ENCODE data around the gene IL7R.
A peak's percentile ranks its signal among the peaks of the same experiment; 100 is the strongest.
"Not testable (repeated sequence)": the region's sequence is repeated elsewhere in the genome, so short reads cannot be mapped to it uniquely, and the experiment has no call there.

Gene IL7R

DNA sequence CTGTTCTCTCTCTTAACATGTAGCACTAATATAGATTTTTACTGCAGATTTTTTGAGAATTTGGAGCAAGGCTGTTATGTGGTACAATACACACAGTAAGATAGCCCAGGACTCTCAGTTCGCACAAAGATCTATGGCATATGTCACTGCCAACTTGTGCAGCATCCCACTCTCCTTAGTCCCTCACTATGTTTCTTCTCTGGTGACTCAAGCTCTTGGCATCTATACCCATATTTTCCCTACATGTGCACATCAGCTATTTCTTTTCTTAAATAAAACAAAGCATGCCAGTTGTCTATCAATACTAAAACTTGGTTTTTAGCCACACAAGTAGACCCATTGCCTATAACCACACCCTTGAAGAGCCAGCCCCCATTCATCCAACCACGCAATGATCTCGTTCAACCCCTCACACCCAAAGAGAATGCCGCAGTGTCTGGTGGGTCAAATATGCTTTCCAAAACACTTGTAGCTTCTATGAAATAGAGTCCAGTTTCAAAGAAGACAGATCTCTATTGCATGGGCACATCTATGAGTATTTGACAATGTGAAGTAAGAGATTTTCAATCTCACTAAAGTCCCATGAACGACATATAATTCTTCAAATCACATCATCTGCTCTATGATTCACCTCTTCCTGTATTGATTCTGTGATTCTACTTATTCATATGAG, 18.2 kb upstream of the IL7R start:
- DNase-seq (ENCODE audit: low spot score): no peak
- no peak for FAIRE-seq

DNA sequence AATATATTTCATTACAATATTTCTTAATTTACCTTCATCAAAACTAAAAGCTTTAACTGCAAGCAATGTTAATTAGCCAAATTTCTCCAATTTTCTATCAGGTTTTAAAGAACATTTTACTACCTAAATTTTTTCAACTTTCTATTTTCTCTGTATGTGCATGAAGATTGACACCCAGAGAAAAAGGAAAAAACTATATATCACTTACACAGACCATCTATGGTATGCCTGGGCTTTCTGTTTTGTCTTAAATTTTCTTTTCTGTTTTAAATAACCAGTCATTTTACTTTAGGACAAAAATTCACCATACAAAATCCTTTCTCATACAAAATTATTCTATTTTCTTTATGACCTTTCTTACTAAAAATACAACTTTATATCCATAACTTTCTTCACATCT, 13.8 kb upstream of the IL7R start:
- DNase-seq (ENCODE audit: low spot score) (no peak), FAIRE-seq (no peak)

DNA sequence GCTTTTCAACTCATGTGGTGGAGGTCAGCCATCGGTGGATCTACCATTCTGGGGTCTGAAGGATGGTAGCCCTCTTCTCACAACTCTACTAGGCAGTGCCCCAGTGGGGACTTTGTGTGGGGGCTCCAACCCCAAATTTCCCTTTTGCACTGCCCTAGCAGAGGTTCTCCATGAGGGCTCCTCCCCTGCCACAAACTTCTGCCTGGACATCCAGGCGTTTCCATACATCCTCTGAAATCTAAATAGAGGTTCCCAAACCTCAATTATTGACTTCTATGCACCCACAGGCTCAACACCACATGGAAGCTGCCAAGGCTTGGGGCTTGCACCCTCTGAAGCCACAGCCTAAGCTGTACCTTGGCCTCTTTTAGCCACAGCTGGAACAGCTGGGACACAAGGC, 11.2 kb upstream of the IL7R start:
- FAIRE-seq; DNase-seq (ENCODE audit: low spot score): not testable (repeated sequence)

DNA sequence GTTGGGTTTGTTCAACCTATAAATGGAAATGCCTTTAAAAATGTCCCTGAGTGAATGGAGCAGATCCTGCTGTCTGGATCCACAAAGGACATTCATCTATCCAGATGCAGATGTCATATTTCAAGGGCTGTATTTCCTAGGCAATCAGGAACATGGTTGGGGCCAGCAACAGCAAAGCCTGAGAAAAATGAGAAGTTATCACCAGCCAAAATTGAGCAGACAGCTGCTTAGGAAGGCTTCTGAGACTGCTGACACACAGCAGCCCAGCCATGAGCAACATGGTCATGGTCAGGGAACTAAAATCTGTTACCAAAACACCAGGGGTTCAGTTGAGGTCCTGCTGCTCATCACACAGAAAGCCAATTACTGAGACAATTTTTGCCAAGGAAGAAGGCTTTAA, 9.2 kb upstream of the IL7R start:
- DNase-seq (ENCODE audit: low spot score) (no peak), FAIRE-seq (no peak)

DNA sequence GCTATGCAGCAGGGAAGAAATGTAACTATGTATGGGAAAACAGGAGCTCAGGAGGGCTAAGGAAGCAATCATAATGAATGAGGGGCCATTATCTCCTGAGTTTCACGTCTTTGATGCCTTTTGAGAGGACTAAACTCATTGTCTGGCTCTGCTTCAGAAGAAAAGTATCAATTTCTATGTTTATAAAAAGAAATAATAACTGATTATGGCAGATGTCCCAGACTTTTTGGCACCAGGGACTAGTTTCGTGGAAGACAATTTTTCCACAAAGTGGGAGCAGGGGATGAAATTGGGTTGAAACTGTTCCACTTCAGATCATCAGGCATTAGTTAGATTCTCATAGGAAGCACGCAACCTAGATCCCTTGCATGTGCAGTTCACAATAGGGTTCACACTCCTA, 8.7 kb upstream of the IL7R start:
- no peak for FAIRE-seq

DNA sequence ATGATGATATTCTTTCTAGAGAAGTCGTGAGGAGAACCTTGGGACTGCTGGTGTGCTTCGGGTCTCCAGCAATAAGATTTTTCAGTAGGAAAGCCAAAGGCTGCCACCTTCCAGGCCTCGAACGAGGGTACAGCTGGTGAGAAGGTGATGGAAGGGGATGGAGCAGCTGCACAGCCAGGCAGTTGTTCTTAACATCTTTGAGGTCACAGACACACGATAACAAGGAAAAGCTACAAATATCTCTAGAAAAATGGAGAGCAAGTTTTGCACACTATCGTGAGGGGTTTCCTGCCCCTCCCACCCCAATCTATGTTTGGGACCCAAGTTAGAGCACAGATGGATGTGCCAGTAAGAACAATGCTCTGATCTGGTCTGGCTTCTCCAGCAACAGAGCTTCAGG, 6.8 kb upstream of the IL7R start:
- no peak for FAIRE-seq
- DNase-seq (ENCODE audit: low spot score): no peak

More for the DNA sequence above, 8.7 kb upstream of the IL7R start:
- DNase-seq (ENCODE audit: low spot score): no peak

DNA sequence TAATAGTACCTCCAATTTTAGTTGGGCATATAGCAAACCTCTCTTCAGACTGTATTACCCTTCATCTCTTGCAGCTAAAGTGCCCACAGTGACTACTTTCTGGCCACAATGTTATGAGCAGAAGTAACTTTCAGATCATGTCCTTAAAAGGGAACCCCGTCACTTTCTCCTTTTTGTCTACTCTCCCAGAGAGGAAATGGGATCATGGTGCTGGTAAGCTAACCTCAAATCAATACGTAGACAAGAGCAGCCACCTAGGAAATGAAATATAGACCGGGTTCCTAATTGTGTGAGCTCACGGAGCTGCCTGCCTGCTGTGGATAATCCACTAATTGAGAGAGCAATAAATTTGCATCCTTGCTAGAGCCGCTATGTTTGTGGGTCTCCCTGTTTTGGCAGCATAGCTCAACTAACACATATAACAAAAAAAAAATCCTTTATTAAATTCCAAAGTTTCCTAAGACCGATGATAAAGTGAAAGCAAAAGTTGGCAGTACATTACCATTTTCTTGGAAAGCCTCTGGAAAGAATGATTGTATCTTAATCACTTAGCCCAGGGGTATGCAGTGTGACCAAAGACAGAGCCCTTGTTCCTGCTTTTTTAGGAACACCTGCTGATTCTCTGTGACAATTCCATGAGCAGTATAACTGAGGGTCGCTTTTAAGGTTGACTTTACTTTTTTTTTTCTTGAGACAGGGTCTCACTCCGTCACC, 5.6 kb upstream of the IL7R start:
- DNase-seq (ENCODE audit: low spot score) (no peak), FAIRE-seq (no peak)

DNA sequence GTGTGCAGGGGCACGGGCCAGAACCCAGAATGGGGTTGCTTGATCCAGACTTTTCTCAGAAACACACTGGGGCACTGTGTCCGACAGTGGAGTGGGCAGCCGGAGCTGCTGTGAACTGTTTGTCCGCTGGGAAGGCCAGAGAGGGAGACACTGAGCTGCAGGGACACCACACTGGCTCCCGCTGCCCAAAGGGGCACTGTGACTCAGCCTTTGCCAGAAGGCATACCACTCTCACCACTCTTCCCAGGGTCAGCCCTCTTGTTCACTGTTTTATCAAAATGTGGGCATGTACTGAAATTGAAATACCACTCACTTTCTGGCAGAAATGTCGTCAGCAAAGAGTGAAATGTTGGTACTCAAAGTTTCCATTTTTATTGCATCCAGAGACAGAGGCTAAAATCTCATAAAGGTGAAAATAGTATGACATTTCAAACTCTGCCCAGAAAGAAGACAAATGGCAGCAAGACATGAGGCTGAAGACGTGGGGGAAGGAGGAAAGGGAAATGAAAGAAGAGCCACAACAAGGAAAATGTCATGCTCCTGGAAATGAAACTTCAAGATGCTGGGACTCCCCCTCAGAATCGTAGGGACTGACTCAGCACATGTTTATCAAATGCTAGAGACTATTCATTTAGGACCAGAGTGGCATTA, 4.5 kb upstream of the IL7R start:
- FAIRE-seq: peak; percentile 23
- peak; percentile 45 for DNase-seq (ENCODE audit: low spot score)

DNA sequence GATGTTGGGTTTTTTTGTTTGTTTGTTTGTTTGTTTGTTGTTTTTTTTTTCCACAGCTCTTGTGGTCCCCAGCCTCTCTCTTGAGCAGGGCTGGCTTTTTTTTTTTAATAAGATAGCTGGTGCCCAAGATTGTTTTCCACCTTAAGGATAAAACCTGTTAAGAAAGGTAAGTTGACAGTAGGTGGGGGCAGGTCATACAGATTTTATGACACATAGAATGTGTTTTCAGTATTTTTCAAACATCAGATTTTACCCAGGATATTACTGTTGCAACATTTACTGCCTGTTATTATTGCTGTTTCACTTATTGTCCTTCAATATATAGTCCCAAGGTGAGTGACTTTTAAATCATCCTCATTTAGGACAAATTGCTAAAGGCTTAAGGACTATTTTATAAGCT, 3.9 kb upstream of the IL7R start:
- no peak for DNase-seq (ENCODE audit: low spot score)
- no peak for FAIRE-seq

DNA sequence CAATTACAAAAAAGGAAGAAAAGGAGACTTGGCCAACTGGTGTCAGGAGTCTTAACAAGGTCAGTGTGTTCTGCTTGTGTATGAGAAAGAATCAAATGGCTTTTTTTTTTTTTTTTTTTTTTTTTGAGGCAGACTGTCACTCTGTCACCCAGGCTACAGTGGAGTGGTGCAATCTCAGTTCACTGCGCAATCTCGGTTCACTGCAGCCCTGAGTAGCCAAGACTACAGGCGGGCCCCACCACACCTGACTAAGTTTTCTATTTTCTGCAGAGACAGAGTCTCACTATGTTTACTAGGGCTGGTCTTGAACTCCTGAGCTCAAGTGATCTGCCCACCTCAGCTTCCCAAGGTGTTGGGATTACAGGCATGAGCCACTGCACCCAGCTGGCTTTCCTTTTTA, 3.1 kb upstream of the IL7R start:
- DNase-seq (ENCODE audit: low spot score) (no peak), FAIRE-seq (no peak)

DNA sequence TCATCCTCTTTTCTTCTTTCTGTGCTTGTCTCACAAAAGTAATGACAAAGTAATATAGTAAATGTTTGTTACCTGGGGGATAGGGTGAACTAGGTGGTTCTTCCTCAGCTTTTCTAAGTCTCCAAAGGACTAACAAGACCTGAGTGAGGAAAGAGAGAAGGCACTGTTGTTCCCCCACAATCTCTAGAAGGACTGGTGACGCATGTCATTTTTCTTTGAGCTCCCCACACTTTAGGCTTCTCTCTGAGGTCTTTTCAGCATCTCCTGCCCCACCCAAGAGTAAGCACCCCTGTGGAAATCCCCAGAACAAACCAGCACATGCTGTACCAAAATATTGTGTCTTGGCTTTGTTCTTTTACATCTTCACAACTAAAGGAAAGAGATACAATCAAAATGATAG, 2.4 kb upstream of the IL7R start:
- FAIRE-seq (no peak), DNase-seq (ENCODE audit: low spot score) (no peak)

DNA sequence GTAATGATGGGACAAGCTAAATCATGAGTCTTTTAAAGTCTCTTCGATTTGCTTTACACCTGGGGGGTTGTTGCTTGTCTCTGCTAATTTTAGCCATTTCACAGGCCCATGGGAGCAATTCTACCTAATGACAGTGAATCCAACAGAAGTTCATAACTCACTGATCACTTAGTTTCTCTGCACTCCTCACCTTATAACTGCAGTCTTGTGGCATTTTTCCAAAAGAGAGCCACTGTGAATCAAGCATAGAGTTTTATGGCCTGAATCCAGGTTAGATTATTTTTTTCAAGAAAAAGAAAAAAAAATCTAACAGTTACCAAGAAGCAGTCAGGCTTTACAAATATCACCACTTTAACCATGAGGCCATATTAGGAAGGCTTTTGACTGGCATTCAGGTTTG, 1.5 kb upstream of the IL7R start:
- FAIRE-seq (peak; percentile 90), DNase-seq (ENCODE audit: low spot score) (peak; percentile 37)

DNA sequence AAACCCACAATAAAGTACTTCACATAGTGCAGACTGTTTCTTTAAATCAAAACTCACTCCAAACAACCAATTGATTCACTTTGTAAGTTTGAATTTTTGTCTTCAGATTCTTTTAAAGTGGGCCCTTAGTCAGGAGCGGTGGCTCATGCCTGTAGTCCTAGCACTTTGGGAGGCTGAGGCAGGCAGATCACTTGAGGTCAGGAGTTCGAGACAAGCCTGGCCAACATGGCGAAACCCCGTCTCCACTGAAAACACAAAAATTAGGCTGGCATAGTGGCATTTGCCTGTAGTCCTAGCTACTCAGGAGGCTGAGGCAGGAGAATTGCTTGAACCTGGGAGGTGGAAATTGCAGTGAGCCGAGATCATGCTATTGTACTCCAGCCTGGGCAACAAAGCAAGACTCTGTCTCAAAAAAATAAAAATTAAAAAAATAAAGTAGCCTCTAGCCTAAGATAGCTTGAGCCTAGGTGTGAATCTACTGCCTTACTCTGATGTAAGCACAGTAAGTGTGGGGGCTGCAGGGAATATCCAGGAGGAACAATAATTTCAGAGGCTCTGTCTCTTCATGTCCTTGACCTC, 416 bp upstream of the IL7R start:
- not testable (repeated sequence) for FAIRE-seq; DNase-seq (ENCODE audit: low spot score)

DNA sequence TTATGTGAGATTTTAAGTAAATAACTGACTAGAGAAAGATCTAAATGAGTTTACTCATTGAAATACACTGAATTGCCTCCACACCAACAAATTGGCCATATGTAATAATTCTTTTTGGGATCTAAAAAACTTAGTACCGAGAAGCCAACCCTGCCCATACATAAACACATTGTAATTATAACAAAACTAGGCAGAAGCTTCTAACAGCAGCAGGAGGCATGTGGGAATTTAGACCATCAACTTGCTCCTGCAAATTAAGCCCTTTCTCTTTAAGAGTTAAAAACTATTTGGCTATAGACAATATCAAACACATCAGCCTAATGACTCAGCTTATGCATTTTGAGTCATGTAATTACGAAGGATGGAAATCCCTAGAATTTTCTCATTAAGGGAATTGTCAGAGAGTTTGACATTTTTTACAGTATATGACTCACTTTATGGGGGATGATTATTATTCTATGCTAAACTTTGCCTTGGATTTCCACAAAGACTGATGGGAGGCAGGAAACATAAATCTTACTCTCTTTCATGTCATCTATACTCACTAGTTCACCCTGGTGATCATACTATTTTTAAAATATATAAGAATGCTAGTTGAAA, 1.0 kb downstream of the IL7R start:
- DNase-seq (ENCODE audit: low spot score) (peak; percentile 93), FAIRE-seq (peak; percentile 99)

DNA sequence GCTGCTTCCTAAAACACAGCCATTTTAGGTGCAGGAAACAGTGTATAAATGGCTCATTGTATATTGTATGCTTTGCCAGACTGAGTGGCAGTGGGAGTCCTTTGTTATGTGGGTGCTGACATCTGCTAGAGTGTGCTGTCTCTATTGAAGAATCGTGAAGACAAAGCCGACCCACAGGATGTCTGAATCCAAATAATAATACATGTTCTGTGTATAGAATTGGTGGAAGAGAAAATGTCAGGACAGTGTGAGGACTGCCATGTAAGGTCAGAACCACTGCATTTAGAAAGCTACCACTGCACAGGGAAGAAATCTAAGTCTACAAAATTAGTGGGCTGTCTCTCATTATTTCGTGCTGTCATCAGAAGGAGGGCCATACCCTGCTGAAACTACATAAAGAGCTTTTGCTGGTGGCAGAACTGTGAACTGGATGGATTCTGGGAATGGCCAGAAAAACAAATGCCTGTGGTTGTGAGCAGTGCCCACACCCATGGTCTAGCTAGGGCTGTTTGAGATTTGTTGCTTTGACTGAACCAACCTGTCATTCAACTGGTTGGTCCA, 2.5 kb downstream of the IL7R start:
- FAIRE-seq: no peak

DNA sequence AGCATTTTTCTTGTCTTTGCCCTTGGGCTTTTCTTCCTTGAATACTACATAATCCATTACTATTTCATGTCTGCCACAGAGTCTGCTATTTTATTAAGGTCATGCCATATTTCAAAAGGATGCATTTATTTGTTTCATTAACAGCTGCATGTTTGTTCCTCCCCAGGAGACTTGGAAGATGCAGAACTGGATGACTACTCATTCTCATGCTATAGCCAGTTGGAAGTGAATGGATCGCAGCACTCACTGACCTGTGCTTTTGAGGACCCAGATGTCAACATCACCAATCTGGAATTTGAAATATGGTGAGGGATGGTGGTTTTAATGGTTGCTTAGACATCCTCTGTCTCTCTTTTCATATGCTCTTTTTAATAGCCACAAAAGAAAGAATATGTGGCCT, 4.0 kb downstream of the IL7R start:
- peak; percentile 50 for DNase-seq (ENCODE audit: low spot score)
- FAIRE-seq: peak; percentile 7

More for the DNA sequence above, 2.5 kb downstream of the IL7R start:
- no peak for DNase-seq (ENCODE audit: low spot score)

DNA sequence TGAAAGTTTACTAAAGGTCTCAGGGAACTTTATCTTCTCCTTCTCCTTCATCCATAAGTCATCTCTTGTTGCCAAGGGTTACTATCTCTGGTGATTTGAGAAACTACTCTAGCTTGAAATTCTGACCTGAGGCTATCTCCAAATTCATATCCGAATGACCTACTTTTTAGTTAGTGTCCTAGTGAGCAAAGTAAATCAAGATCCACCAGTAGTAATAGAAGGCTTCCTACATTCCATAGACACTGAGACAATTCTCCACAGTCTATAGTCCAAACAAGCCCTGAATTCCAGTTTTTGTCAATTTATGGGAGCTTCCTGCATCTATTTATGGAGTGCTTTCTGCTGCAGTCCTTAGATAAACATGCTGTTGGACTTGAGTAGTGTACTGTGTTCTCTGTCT, 5.0 kb downstream of the IL7R start:
- FAIRE-seq (peak; percentile 15), DNase-seq (ENCODE audit: low spot score) (peak; percentile 67)

DNA sequence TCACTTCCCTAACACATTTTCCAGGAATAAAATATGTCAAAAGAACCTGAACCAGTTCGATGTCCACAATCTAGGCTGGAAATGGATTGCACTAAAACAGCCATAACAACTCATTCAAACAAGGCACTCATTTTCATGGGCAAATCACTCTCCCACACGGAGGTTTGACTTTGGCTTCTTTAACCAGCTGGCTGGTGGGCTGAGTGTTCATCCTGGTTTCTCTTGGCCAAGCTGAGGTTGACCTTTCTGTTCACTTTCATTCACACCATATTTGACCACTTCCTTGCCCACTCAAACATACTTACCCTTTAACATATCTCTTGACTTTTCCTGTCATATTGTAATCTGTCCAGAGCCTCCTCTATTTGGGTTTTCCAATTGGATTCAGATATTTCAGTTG, 5.4 kb downstream of the IL7R start:
- DNase-seq (ENCODE audit: low spot score) (no peak), FAIRE-seq (no peak)

DNA sequence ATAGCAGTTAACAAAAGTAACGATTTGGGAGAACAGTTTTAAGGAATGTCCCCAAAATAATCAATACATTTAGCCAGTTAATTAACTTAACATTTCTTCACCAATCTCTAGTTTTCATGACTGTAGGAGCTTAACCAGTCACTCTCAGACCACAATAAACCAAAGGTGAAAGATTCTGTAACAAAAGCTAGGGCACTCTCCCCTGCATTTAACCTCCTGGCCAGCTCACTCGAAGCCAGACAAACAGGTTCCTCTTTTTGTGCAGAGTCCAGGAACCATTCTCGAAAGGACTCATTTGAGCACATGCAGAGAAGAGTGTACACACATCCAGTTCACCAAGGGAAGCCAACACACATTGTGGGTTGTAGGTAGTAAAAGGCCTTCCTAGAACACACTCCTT, 6.5 kb downstream of the IL7R start:
- FAIRE-seq: no peak
- DNase-seq (ENCODE audit: low spot score): no peak

DNA sequence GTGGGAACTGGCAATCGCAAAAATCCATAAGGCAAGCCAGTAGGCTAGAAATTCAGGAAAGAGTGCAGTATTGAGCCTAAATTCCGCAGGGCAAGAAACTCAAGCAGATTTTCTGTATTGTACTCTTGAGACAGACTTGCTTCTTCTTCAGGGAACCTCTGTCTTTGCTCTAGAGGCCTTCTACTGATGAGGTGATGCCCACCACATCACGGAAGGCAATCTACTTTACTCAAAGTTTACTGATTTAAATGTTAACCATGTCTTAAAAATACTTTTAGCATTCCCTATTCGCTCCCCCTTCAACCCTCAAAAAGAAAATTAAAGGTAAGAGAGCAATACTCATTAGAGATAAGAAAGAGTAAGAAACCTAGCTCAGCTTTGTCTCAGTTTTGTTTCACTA, 11.3 kb downstream of the IL7R start:
- FAIRE-seq (no peak), DNase-seq (ENCODE audit: low spot score) (no peak)

DNA sequence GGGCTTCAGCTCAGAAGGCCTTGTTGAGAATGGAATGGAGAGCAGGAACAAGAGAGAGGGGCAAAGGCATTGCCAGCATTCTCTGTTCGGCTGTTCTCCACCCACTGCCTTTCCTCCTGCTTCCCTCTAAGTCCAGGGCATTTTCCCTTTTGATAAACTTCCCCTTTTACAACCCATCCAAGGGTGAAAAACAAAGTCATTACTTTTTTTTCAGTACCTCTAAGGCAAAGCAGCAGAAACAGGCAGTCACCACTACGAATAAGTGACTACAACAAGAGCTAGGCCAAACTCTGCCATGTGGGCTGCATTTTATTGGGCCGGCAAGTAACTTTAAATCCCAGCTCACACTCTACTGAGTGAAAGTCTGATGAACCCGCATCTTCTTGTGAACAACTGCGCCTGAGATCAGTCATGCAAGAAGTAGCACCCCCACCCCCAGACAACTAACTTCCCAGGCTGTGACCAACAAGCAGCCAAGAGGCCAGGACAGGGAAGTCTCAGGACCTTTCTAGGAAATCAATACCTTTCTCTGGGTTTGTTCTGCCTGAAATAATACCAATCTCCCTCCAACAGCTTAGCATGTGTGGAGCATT, 13.1 kb downstream of the IL7R start:
- DNase-seq (ENCODE audit: low spot score) (no peak), FAIRE-seq (no peak)

Data from RCC 7860 (cell line).